Omental fat pad (tissue), 4 donors: ENCODE data around the gene ARIH1. TPM values are rescaled to one million over a fixed set of nuclear protein-coding genes. Genes with fewer than 3 reads are reported as not detected.

Experiments used
- ATAC-seq: fragments of 150-250 bp; one replicate; pipeline ENCODE4 v1.9.1; 2016; ENCODE audit warnings: mild to moderate bottlenecking, moderate library complexity; ENCODE audit not compliant: low FRiP score
- DNase-seq: peaks from one replicate; pipeline ENCODE4 v3.0.0-alpha.2; 2019; ENCODE audit warnings: low spot score
- CTCF ChIP-seq, 3 donors: fragments of 450-650 bp; IDR thresholded peaks; one replicate each; pipeline ENCODE4 v1.5.1; 2016 to 2017; ENCODE audit warnings: antibody characterized with exemption in 3 of 3, mild to moderate bottlenecking in 3 of 3, moderate library complexity in 2 of 3
- total RNA-seq, 4 donors: library from RNA; depleted of rRNA; stranded (reverse); fragments of >200 nt; gene quantifications; one replicate each; pipeline ENCODE4 v1.1.0, GENCODE V29; 2016

The ARIH1 gene
- total RNA-seq, 4 donors from 2014 or later = 45.4 to 84.2 (median 63.2) TPM

DNA sequence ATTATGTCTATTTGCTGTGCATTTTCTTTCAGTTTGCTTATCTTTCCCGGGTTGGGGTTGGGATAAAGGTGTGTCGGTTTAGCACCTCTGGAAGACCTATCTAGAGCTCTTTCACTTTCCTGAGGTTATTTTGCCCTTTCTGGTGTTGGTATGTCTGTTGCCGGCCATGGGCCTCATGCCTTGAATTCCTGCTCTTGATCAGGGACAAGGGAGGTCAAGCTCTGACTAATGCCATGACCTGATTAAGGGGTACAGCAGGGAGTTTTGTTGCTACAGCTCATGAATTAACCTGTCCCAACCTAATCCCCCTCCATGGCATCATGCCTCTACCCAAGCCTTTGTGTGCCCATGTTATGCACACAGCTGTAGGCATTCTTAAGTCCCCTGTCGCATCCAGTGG lies 109.9 kb downstream of the ARIH1 start:
- ATAC-seq (no peak), DNase-seq (no peak)
- TF ChIP-seq CTCF (IDR thresholded peaks at IDR 0.05) = no peak

DNA sequence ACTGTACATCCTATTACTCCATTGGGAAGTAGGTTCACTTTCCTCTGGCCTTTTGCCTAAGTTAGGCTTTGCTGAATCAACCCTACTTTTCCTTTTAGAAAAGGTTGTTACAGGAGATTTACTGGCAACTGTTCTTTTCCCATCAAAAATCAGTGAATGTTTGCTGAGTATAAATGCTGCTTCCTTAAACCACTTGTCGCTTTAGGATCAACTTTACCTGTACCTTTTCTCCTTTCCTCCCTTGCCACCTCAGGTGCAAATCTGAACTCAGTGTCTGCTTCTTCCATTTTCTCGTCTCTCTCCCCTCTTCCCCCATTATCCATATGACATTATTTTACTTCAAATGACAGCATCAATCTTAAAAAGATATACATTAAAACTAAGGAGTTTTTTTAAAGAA lies 110.9 kb downstream of the ARIH1 start:
- DNase-seq = no peak
- ATAC-seq = no peak
- TF ChIP-seq CTCF (IDR thresholded peaks at IDR 0.05) = no peak

DNA sequence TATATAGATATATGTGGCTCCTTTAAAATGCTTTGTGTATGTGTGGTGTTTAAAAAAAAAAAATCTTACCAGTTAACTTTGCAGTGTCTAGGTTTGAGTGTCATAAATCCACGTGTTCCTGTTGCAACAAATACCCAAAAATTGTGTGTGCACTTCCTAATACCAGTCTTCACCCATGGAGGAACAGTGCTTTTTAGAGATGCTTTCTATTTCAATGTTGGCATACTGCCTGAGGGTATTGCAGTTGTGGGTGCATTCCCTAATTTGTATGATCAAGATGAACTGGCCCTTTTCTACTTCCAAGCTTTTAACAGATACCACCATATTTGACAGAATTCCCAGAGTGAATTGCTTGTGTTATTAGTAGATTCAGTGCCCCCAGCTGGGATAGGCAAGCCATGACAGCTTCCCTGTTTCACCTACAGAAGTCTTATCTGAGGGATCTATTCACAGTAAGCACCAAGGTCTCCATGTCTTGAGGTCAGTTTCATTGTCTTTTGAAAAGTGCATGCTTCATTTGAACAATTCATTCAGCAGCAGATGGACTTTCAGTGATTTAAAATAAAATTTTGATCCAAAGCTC lies 111.4 kb downstream of the ARIH1 start:
- ATAC-seq = no peak
- DNase-seq = no peak
- no peak for TF ChIP-seq CTCF (IDR thresholded peaks at IDR 0.05)

- TF ChIP-seq CTCF (IDR thresholded peaks at IDR 0.05) = no peak
- ATAC-seq = no peak
- no peak for DNase-seq
These were observed 114.0 kb downstream of the ARIH1 start for GRCh38 chr15:72588096-72588495.

DNA sequence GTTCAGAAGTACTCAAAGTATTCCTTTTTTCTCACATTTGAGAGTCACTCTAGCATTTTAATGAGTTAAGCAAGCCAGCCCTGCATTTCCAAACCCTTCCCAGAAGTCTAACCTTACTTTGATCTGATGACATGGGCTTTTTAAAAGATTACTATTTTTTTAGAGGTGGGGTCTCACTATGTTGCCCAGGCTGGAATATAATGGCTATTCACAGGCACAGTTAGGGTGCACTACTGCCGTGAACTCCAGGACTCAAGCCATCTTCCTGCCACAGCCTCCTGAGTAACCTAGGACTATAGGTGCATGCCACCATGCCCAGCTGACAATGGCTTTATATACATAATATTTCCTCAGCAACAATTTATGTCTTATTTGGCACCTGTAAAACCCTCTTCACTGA lies 116.3 kb downstream of the ARIH1 start:
- ATAC-seq (no peak), DNase-seq (no peak)
- TF ChIP-seq CTCF (IDR thresholded peaks at IDR 0.05) = no peak

- DNase-seq = no peak
- ATAC-seq = no peak
- no peak for TF ChIP-seq CTCF (IDR thresholded peaks at IDR 0.05)
These were observed 117.2 kb downstream of the ARIH1 start for GRCh38 chr15:72591361-72591760.

- TF ChIP-seq CTCF (IDR thresholded peaks at IDR 0.05) = no peak
These were observed 118.0 kb downstream of the ARIH1 start for GRCh38 chr15:72592097-72592496.

More at GRCh38 chr15:72592097-72592496, 118.0 kb downstream of the ARIH1 start:
- ATAC-seq (no peak), DNase-seq (no peak)
